ENCODE results near the gene LBHD2.

LBHD2 gene

DNA sequence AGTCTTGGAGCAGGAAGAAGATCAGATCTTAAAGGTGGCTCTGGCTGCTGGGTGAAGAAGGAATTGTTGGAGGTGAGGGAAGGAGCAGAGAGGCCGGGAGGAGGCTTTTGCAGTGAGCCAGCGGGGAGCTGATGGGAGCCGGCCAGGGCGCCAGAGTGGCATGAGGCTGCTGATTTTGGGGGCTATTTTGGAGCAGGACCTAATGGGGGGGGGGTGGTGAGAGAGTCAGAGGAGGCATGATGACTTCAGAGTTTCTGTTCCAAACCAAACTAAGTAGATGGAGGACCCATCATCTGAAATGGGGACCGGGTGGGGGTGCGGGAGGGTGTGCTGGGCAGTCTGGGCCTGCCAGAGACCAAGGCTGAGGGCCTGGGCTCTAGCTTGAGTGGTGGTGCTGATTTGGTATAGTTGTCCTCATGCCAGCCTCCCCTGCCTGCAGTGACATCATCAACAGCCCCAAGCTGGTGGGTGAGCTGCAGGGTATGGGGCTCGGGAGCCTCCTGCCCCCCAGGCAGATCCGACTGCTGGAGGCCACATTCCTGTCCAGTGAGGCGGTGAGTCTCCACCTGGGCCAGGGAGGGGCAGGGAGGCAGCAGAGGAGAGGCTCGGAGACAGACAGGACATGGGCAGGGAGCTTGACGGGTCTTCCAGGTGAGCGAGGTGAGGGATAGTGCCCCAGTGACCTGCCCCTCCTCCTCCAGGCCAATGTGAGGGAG lies 45.4 kb downstream of the LBHD2 start:
- H3K4me3 ChIP-seq (ENCODE audit: low read length): no peak overlapping the region
- TF ChIP-seq CTCF (conservative IDR thresholded peaks at IDR 0.05; ENCODE audit: low read length): no peak
- no peak for DNase-seq (ENCODE audit: low read depth)

DNA sequence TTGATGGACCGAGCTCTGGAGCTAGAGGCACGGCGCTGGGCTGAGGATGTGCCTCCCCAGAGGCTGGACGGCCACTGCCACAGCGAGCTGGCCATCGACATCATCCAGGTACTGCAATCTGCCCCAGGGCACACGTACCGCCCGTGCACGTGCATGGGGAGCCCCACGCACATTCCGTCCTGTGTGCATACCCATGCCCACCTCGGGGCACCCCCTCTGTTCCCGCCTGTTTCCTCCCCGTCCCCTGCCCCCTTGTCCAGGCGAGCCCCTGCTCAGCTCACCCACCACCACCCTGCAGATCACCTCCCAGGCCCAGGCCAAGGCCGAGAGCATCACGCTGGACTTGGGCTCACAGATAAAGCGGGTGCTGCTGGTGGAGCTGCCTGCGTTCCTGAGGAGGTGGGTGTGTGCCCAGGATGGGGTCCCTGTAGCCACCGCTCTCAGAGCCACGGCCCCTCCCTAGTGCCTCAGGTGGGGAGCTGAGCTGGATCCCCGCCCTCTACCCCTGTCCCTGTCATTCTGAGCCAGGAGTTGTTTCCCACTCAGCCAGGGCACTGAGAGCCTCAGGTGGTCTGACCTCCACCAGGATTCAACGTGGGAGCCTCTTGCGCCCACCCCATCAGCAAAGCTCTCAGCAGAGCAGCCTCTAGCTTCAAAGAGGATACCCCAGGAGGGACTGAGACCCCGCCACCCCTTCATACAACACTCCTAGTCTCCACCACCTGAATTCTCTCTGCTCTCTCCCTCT lies 46.2 kb downstream of the LBHD2 start:
- no peak for DNase-seq (ENCODE audit: low read depth)
- no peak for TF ChIP-seq CTCF (conservative IDR thresholded peaks at IDR 0.05; ENCODE audit: low read length)
- H3K4me3 ChIP-seq (ENCODE audit: low read length): no peak overlapping the region

DNA sequence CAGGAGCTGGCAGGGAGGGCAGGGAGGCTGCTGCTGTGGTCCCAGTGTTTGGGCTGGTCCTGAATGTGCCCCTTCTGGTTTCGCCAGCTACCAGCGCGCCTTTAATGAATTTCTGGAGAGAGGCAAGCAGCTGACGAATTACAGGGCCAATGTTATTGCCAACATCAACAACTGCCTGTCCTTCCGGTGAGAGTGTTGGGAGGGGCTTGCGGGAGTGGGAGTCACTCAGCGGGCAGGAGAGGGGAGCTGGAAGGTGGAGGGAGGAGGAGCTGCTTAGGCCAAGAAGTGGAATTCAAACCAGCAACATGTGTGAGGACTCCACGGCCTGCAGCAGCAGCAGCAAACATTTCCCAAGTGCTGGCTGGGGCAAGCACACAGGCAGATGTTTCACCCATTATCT lies 47.0 kb downstream of the LBHD2 start:
- no peak overlapping the region for H3K4me3 ChIP-seq (ENCODE audit: low read length)
- DNase-seq (ENCODE audit: low read depth): peak; percentile 73
- no peak for TF ChIP-seq CTCF (conservative IDR thresholded peaks at IDR 0.05; ENCODE audit: low read length)

- DNase-seq (ENCODE audit: low read depth): no peak
- no peak for TF ChIP-seq CTCF (conservative IDR thresholded peaks at IDR 0.05; ENCODE audit: low read length)
- H3K4me3 ChIP-seq (ENCODE audit: low read length): no peak overlapping the region
Measured at GRCh38 chr14:103131580-103131979, 47.6 kb downstream of the LBHD2 start.

DNA sequence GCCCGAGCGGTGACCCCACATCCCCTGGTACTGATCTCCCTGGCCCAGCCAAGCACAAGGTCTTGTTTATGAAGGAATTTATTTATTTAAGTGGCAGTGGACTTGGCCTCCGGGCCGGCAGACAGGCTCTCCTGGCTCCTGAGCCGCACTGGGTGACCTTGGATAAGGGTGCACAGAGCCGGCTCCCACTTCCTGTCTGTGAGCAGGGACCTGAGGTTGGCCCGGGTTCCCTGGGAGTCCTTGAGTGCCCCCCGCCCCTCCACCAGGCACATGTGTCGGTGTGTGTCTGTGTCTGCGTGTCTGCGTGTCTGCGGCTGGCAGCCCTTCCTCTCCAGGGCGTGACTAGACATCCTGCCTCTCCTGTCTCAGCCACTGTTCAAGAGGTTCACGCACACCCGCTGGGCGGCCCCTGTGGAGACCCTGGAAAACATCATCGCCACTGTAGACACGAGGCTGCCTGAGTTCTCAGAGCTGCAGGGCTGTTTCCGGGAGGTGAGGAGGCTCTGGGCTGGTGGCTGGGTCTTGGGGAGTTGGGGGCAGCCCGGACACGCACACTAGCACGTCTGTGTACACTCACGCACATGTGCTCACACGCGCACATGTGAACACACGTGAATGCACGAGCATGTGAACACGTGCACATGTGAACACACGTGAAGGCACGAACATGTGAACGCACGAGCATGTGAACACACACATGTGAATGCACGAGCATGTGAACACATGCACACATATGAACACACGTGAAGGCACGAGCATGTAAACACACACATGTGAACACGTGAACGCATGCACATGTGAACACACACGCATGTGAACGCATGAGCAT lies 48.6 kb downstream of the LBHD2 start:
- no peak for DNase-seq (ENCODE audit: low read depth)
- TF ChIP-seq CTCF (conservative IDR thresholded peaks at IDR 0.05; ENCODE audit: low read length): no peak
- H3K4me3 ChIP-seq (ENCODE audit: low read length): no peak overlapping the region

DNA sequence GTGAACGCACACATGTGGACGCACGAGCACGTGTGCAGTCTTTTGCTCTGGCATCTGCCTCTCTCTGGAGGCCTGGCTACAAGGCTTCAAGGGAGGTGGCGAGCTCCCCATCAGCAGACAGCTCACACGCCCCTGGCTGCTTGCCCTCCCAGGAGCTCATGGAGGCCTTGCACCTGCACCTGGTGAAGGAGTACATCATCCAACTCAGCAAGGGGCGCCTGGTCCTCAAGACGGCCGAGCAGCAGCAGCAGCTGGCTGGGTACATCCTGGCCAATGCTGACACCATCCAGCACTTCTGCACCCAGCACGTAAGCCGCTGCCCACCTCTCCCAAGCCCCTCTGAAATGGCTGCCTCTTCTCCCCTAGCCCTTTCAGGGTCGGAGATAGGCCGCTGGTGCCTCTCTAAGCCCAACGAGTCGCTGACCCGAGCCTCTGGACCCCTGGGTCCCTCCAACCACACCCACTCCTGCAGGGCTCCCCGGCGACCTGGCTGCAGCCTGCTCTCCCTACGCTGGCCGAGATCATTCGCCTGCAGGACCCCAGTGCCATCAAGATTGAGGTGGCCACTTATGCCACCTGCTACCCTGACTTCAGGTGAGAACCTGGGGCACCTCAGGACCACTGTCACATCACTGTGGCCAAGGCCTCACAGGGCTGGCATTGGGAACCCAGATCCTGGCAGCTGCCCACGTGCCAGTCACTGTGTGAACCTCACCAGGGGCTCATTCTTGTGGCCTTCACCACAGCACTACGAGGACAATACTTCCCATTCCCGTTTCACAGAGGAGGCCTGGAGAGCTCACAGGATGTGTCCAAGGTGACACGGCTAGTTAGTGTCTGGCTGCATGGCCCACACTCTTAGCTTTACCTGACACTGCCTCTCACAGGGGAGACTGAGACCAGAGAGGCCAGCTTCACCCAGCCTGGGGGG lies 49.5 kb downstream of the LBHD2 start:
- TF ChIP-seq CTCF (conservative IDR thresholded peaks at IDR 0.05; ENCODE audit: low read length): no peak
- H3K4me3 ChIP-seq (ENCODE audit: low read length): no peak overlapping the region
- no peak for DNase-seq (ENCODE audit: low read depth)
